Uterus (tissue), 4 donors: ENCODE data around the gene MED13L. TPM values are rescaled to one million over a fixed set of nuclear protein-coding genes. Genes with fewer than 3 reads are reported as not detected.

ENCODE experiments used
- DNase-seq, 2 donors: peaks; one replicate each; pipeline ENCODE4 v3.0.0-alpha.2; 2019 to 2020
- H3K27ac ChIP-seq, 2 donors: fragments of 200-600 bp; sonication (generic); 1 replicate in 1 of 2; 2 replicates in 1 of 2; pipeline ENCODE4 v1.5.1; 2016 to 2018
- H3K27me3 ChIP-seq, 2 donors: fragments of 200-600 bp; sonication (generic); one replicate each; pipeline ENCODE4 v1.5.1; 2018 to 2019; ENCODE audit warnings: control low read depth in 1 of 2
- H3K36me3 ChIP-seq, 2 donors: fragments of 200-600 bp; sonication (generic); one replicate each; pipeline ENCODE4 v1.5.1; 2019; ENCODE audit warnings: control low read depth in 1 of 2
- H3K4me1 ChIP-seq, 2 donors: fragments of 200-600 bp; sonication (generic); one replicate each; pipeline ENCODE4 v1.5.1; 2018 to 2019; ENCODE audit warnings: control low read depth in 1 of 2
- H3K4me3 ChIP-seq, 2 donors: fragments of 200-600 bp; sonication (generic); 1 replicate in 1 of 2; 2 replicates in 1 of 2; pipeline ENCODE4 v1.5.1; 2018 to 2019; ENCODE audit warnings: mild to moderate bottlenecking in 1 of 2
- H3K9me3 ChIP-seq, 2 donors: fragments of 200-600 bp; sonication (generic); one replicate each; pipeline ENCODE4 v1.5.1; 2019; ENCODE audit warnings: control low read depth in 1 of 2
- CTCF ChIP-seq, 4 experiments: fragments of 200-600 bp in 2 of 4; fragments of 450-650 bp in 2 of 4; sonication (generic) in 2 of 4; IDR thresholded peaks; one replicate each; pipeline ENCODE4 v1.5.1; 2016 to 2019; ENCODE audit warnings: antibody characterized with exemption in 4 of 4, mild to moderate bottlenecking in 2 of 4, moderate library complexity in 1 of 4
- POLR2A ChIP-seq, 2 donors: fragments of 450-650 bp; IDR thresholded peaks; one replicate each; pipeline ENCODE4 v1.6.1; 2016; ENCODE audit warnings: antibody characterized with exemption in 2 of 2, mild to moderate bottlenecking in 1 of 2, moderate library complexity in 1 of 2
- intact Hi-C: fragments of 100-400 bp; cut with DNase I; formaldehyde crosslinking; loops from one replicate; pipeline ENCODE4 v1.15.1; 2023; ENCODE audit warnings: low total_unique reads
- total RNA-seq, 4 donors: library from RNA; depleted of rRNA in 3 of 4; stranded (reverse); fragments of >200 nt in 3 of 4; gene quantifications; one replicate each; pipeline versions ENCODE4 v1.1.0 to v1.2.4, GENCODE V29; 2014 to 2023
- donor health status: DM: yes; HTN: yes; CAD: no.

The MED13L gene
- total RNA-seq, 4 donors from 2014 or later = 189 to 314 (median 254) TPM

- H3K4me3 ChIP-seq = no peak overlapping the region
- H3K4me1 ChIP-seq = no peaks in the 10 kb centered on the region
- H3K27me3 ChIP-seq = no peaks in the 10 kb centered on the region
- no peaks in the 10 kb centered on the region for H3K9me3 ChIP-seq
- H3K36me3 ChIP-seq = no peaks in the 10 kb centered on the region
- no peak overlapping the region for H3K27ac ChIP-seq
- no peak for TF ChIP-seq CTCF (IDR thresholded peaks at IDR 0.05)
- DNase-seq = no peak
- intact Hi-C loops = no loop called here
Observed at GRCh38 chr12:115942346-115942745, 335.1 kb downstream of the MED13L start.

- Histone ChIP-seq H3K9me3 (no peaks in the 10 kb centered on the region), H3K27ac (no peak overlapping the region), H3K4me1 (no peaks in the 10 kb centered on the region), H3K36me3 (no peaks in the 10 kb centered on the region), H3K27me3 (no peaks in the 10 kb centered on the region), H3K4me3 (no peak overlapping the region)
- no peak for TF ChIP-seq POLR2A (IDR thresholded peaks at IDR 0.05)
- no peak for DNase-seq
- intact Hi-C loops = no loop called here
Observed at GRCh38 chr12:115941362-115941761, 336.1 kb downstream of the MED13L start.

GRCh38 chr12:115938794-115939377, 338.6 kb downstream of the MED13L start:
- H3K36me3 ChIP-seq = no peaks in the 10 kb centered on the region
- no peak overlapping the region for H3K4me3 ChIP-seq
- H3K4me1 ChIP-seq = no peaks in the 10 kb centered on the region
- H3K9me3 ChIP-seq = no peaks in the 10 kb centered on the region
- no peaks in the 10 kb centered on the region for H3K27me3 ChIP-seq
- intact Hi-C loops = no loop called here
- TF ChIP-seq CTCF (IDR thresholded peaks at IDR 0.05) (no peak), POLR2A (IDR thresholded peaks at IDR 0.05) (no peak)
- no peak overlapping the region for H3K27ac ChIP-seq
- no peak for DNase-seq

GRCh38 chr12:115936997-115937916, 340.2 kb downstream of the MED13L start:
- Histone ChIP-seq H3K36me3 (no peaks in the 10 kb centered on the region), H3K27ac (no peak overlapping the region), H3K4me1 (no peaks in the 10 kb centered on the region), H3K27me3 (no peaks in the 10 kb centered on the region), H3K4me3 (no peak overlapping the region), H3K9me3 (no peaks in the 10 kb centered on the region)
- no peak for TF ChIP-seq POLR2A (IDR thresholded peaks at IDR 0.05)
- intact Hi-C loops = no loop called here
- no peak for DNase-seq

- no peak for TF ChIP-seq POLR2A (IDR thresholded peaks at IDR 0.05)
- no peak for TF ChIP-seq CTCF (IDR thresholded peaks at IDR 0.05)
- H3K4me1 ChIP-seq = no peaks in the 10 kb centered on the region
- H3K36me3 ChIP-seq = no peaks in the 10 kb centered on the region
- H3K27me3 ChIP-seq = no peaks in the 10 kb centered on the region
- no peak overlapping the region for H3K4me3 ChIP-seq
- no peak for DNase-seq
- intact Hi-C loops = no loop called here
- H3K9me3 ChIP-seq = no peaks in the 10 kb centered on the region
- H3K27ac ChIP-seq = no peak overlapping the region
Observed at GRCh38 chr12:115934877-115935276, 342.6 kb downstream of the MED13L start.

GRCh38 chr12:115934046-115934445, 343.4 kb downstream of the MED13L start:
- Histone ChIP-seq H3K36me3 (no peaks in the 10 kb centered on the region), H3K9me3 (no peaks in the 10 kb centered on the region), H3K27ac (no peak overlapping the region), H3K4me3 (no peak overlapping the region), H3K27me3 (no peaks in the 10 kb centered on the region), H3K4me1 (no peaks in the 10 kb centered on the region)
- DNase-seq = no peak
- intact Hi-C loops = no loop called here
- TF ChIP-seq POLR2A (IDR thresholded peaks at IDR 0.05) = no peak
- no peak for TF ChIP-seq CTCF (IDR thresholded peaks at IDR 0.05)
